PC-9 (cell line): ENCODE data around the gene CENPX. TPM values are rescaled to one million over a fixed set of nuclear protein-coding genes. Genes with fewer than 3 reads are reported as not detected.

ENCODE experiments used
- BruUV-seq: library from RNA; stranded (reverse); fragments of 400-500 nt; replicated peaks from 2 replicates; lab custom pipeline; 2021; lab: Mats Ljungman, UMichigan
- CTCF ChIA-PET: fragments of 300-600 bp; sonication (Branson Sonifier 250); formaldehyde crosslinking; loops from one replicate; lab custom pipeline; 2022; ENCODE audit warnings: antibody characterized with exemption; lab: Charles Lee
- POLR2A ChIA-PET: fragments of 300-600 bp; sonication (Branson Sonifier 250); formaldehyde crosslinking; loops from one replicate; lab custom pipeline; 2022; ENCODE audit warnings: antibody characterized with exemption; ENCODE audit not compliant: unreplicated experiment; lab: Charles Lee
- DNase-seq, 2 experiments: peaks; one replicate each; pipeline versions ENCODE4 v3.0.0 to v3.0.0-alpha.2; 2015 to 2022; ENCODE audit warnings: mixed read lengths in 1 of 2
- H2AFZ ChIP-seq: fragments of 200-600 bp; sonication (generic); 2 replicates; pipeline ENCODE4 v1.8.1; 2017; ENCODE audit warnings: antibody characterized with exemption
- H3F3A ChIP-seq: fragments of 200-600 bp; sonication (generic); 2 replicates; pipeline ENCODE4 v1.8.1; 2017; ENCODE audit warnings: antibody characterized with exemption, mild to moderate bottlenecking, low read depth; ENCODE audit not compliant: insufficient read depth
- H3K27ac ChIP-seq: fragments of 200-600 bp; sonication (generic); 2 replicates; pipeline ENCODE4 v1.6.1; 2016; ENCODE audit warnings: mixed run types
- H3K27me3 ChIP-seq: fragments of 200-600 bp; sonication (generic); 2 replicates; pipeline ENCODE4 v1.6.1; 2016; ENCODE audit warnings: low read depth, mixed run types; ENCODE audit not compliant: insufficient read depth
- H3K36me3 ChIP-seq: fragments of 200-600 bp; sonication (generic); 2 replicates; pipeline ENCODE4 v1.6.1; 2016; ENCODE audit warnings: low read depth, mixed run types
- H3K4me1 ChIP-seq: fragments of 200-600 bp; sonication (generic); replicated peaks from 2 replicates; pipeline ENCODE4 v1.6.1; 2016; ENCODE audit warnings: mixed run types; ENCODE audit not compliant: insufficient read depth
- H3K4me2 ChIP-seq: fragments of 200-600 bp; sonication (generic); 2 replicates; pipeline ENCODE4 v1.6.1; 2017; ENCODE audit warnings: mixed run types
- H3K4me3 ChIP-seq: fragments of 200-600 bp; sonication (generic); 2 replicates; pipeline ENCODE4 v1.6.1; 2016; ENCODE audit warnings: mixed run types
- H3K79me2 ChIP-seq: fragments of 200-600 bp; sonication (generic); 2 replicates; pipeline ENCODE4 v1.6.1; 2017; ENCODE audit warnings: low read depth, mixed run types
- H3K9me2 ChIP-seq: fragments of 200-600 bp; sonication (generic); 2 replicates; pipeline ENCODE4 v1.8.1; 2017; ENCODE audit warnings: mild to moderate bottlenecking; ENCODE audit not compliant: insufficient read depth
- H3K9me3 ChIP-seq: fragments of 200-600 bp; sonication (generic); 2 replicates; pipeline ENCODE4 v1.8.1; 2016; ENCODE audit warnings: low read depth; ENCODE audit not compliant: insufficient read depth
- H4K20me1 ChIP-seq: fragments of 200-600 bp; sonication (generic); 2 replicates; pipeline ENCODE4 v1.8.1; 2017; ENCODE audit not compliant: insufficient read depth
- EZH2 ChIP-seq: fragments of 200-600 bp; sonication (generic); IDR thresholded peaks from 2 replicates; pipeline ENCODE4 v1.8.0; 2017; ENCODE audit warnings: antibody characterized with exemption, low read depth
- intact Hi-C: fragments of 100-400 bp; cut with micrococcal nuclease; formaldehyde crosslinking; loops from one replicate; pipeline ENCODE4 v1.10.0; 2022; ENCODE audit not compliant: unreplicated experiment
- total RNA-seq: library from RNA; stranded (reverse); gene quantifications from 2 replicates; pipeline ENCODE4 v1.2.3, GENCODE V29; 2021
- TF ChIP-seq, protein P1 (sequence below): fragments of 200-600 bp; sonication (generic); conservative IDR thresholded peaks from 2 replicates; pipeline ENCODE4 v1.6.1; 2017; ENCODE audit warnings: mixed run types, antibody characterized with exemption, mild to moderate bottlenecking, moderate library complexity

CENPX gene
- total RNA-seq, 1 experiment from 2014 or later = 132 TPM

GRCh38 chr17:81995463-81996231, 27.0 kb downstream of the CENPX start:
- H4K20me1 ChIP-seq = no peaks in the 10 kb centered on the region
- BruUV-seq = no TSS peak
- H3K4me1 ChIP-seq = no peaks in the 10 kb centered on the region
- H3K36me3 ChIP-seq = no peaks in the 10 kb centered on the region
- intact Hi-C loops = no loop called here
- H3F3A ChIP-seq = no peaks in the 10 kb centered on the region
- no peak overlapping the region for H2AFZ ChIP-seq
- TF ChIP-seq, protein P1, sequence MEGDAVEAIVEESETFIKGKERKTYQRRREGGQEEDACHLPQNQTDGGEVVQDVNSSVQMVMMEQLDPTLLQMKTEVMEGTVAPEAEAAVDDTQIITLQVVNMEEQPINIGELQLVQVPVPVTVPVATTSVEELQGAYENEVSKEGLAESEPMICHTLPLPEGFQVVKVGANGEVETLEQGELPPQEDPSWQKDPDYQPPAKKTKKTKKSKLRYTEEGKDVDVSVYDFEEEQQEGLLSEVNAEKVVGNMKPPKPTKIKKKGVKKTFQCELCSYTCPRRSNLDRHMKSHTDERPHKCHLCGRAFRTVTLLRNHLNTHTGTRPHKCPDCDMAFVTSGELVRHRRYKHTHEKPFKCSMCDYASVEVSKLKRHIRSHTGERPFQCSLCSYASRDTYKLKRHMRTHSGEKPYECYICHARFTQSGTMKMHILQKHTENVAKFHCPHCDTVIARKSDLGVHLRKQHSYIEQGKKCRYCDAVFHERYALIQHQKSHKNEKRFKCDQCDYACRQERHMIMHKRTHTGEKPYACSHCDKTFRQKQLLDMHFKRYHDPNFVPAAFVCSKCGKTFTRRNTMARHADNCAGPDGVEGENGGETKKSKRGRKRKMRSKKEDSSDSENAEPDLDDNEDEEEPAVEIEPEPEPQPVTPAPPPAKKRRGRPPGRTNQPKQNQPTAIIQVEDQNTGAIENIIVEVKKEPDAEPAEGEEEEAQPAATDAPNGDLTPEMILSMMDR = no peak
- no peak for TF ChIP-seq EZH2
- H3K27ac ChIP-seq = no peak overlapping the region
- H3K79me2 ChIP-seq = no peaks in the 10 kb centered on the region
- CTCF ChIA-PET = no interaction called here
- no peaks in the 10 kb centered on the region for H3K9me3 ChIP-seq
- H3K4me2 ChIP-seq = no peak overlapping the region
- POLR2A ChIA-PET = no interaction called here
- no peaks in the 10 kb centered on the region for H3K9me2 ChIP-seq
- DNase-seq = no peak
- no peak overlapping the region for H3K4me3 ChIP-seq
- no peaks in the 10 kb centered on the region for H3K27me3 ChIP-seq

DNA sequence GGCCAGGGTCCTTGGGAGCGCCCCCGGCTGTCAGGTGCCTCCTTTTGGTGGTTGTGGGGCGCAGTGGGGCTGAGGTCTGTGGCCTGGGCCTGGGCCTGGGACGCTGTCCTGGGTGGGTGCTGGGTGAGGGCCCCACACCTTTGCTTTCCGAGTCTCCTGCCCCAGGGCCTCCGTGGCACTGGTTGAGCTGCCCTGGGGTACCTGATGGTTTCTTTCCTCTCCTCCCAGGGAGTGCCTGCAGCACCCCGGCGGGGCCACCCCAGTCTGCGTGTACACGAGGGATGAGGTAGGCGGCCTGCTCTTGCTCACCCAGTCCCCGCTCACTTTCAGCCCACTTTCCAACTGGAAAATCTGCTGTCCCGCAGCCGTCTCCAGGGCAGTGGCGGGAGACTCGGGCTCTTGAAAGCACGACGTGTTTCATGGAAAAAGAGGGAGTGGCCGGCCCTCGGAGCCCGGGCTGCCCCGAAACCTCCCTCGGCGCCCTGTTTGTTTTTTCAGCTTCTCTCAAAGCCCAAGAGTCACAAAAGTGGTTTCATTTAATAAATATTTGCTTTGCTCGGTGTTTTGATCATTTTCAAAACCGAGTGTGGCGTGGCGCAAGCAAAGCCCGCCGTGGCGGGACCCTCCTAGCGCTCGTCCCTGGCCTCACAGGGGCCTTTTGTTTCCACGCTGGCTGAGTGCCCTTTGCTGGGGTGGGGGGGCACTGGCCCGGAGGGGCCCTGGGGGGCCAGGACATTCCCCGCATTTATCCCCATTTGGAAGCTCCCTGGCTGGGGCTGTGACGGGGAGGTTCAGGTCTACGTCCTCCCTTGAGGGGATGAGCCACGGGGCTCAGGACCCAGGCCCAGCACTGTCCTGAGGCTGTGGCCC, 27.9 kb downstream of the CENPX start:
- no peaks in the 10 kb centered on the region for H3K9me3 ChIP-seq
- no peaks in the 10 kb centered on the region for H4K20me1 ChIP-seq
- H3K9me2 ChIP-seq = no peaks in the 10 kb centered on the region
- no peak for DNase-seq
- intact Hi-C loops = no loop called here
- H2AFZ ChIP-seq = no peak overlapping the region
- TF ChIP-seq, protein P1 = no peak
- no peak for TF ChIP-seq EZH2
- BruUV-seq = no TSS peak
- no peaks in the 10 kb centered on the region for H3F3A ChIP-seq
- no peak overlapping the region for H3K4me2 ChIP-seq
- no peaks in the 10 kb centered on the region for H3K27me3 ChIP-seq
- H3K4me1 ChIP-seq = no peaks in the 10 kb centered on the region
- H3K27ac ChIP-seq = no peak overlapping the region
- H3K36me3 ChIP-seq = no peaks in the 10 kb centered on the region
- H3K79me2 ChIP-seq = no peaks in the 10 kb centered on the region
- ChIA-PET CTCF (no interaction called here), POLR2A (no interaction called here)
- H3K4me3 ChIP-seq = no peak overlapping the region

- intact Hi-C loops = no loop called here
These were observed 28.7 kb downstream of the CENPX start for GRCh38 chr17:81993729-81994592.

More at GRCh38 chr17:81993729-81994592, 28.7 kb downstream of the CENPX start:
- ChIA-PET CTCF (no interaction called here), POLR2A (no interaction called here)
- H3K4me3 ChIP-seq = no peak overlapping the region
- no peak overlapping the region for H3K27ac ChIP-seq
- H3K27me3 ChIP-seq = no peaks in the 10 kb centered on the region
- H3K9me3 ChIP-seq = no peaks in the 10 kb centered on the region
- no peak for DNase-seq
- no peaks in the 10 kb centered on the region for H3K36me3 ChIP-seq
- no peaks in the 10 kb centered on the region for H3K9me2 ChIP-seq
- no peak overlapping the region for H3K4me2 ChIP-seq
- H3K4me1 ChIP-seq = no peaks in the 10 kb centered on the region
- no peaks in the 10 kb centered on the region for H3F3A ChIP-seq
- H2AFZ ChIP-seq = no peak overlapping the region
- no TSS peak for BruUV-seq
- TF ChIP-seq, protein P1 = no peak
- TF ChIP-seq EZH2 = no peak
- no peaks in the 10 kb centered on the region for H3K79me2 ChIP-seq
- no peaks in the 10 kb centered on the region for H4K20me1 ChIP-seq
